Measurements from ENCODE around the gene SLC6A9. TPM values are rescaled to one million over a fixed set of nuclear protein-coding genes. Genes with fewer than 3 reads are reported as not detected.

Gene SLC6A9
- total and polyA plus RNA-seq, 2 donors (not counting 1 experiment from before 2014, with no cell fraction given): 0.28 to 5.5 TPM

- H3K27me3 ChIP-seq (replicated peaks in 1 of 4; ENCODE audit: control extremely low read depth in 1 of 4, control insufficient read depth in 3 of 4, insufficient read depth in 4 of 4, low read length in 3 of 4): no peaks in the 10 kb centered on the region
- no peak for DNase-seq
- 91% methylated on average over 10 of the region's 14 CpGs for WGBS (ENCODE audit: insufficient coverage)
- TF ChIP-seq CTCF (IDR thresholded peaks at IDR 0.05): peak; percentile 18
- TF ChIP-seq EZH2 (IDR thresholded peaks at IDR 0.05; ENCODE audit: borderline replicate concordance, insufficient read depth, low read depth, low read length, poor library complexity, severe bottlenecking): no peak
- intact Hi-C loops (cut with micrococcal nuclease): no loop called here
- no peaks in the 10 kb centered on the region for H3K79me2 ChIP-seq (ENCODE audit: control insufficient read depth, insufficient read depth, low read length)
- Mint-ChIP-seq H3K4me3 (no peak overlapping the region), H3K27me3 (no peaks in the 10 kb centered on the region), H3K9me3 (ENCODE audit: insufficient read depth) (no peaks in the 10 kb centered on the region), H3K4me1 (no peaks in the 10 kb centered on the region), H3K27ac (no peak overlapping the region)
- no peak overlapping the region for H3K4me2 ChIP-seq (replicated peaks; ENCODE audit: low read depth, low read length, poor library complexity, severe bottlenecking)
- no peak overlapping the region for H2AFZ ChIP-seq (ENCODE audit: insufficient read depth, low read depth, low read length, poor library complexity, severe bottlenecking)
- no peaks in the 10 kb centered on the region for H3K4me1 ChIP-seq (ENCODE audit: control insufficient read depth in 2 of 2, insufficient read depth in 2 of 2, low read length in 2 of 2)
- no peaks in the 10 kb centered on the region for H3K9me3 ChIP-seq (ENCODE audit: control extremely low read depth in 1 of 3, control insufficient read depth in 2 of 3, insufficient read depth in 1 of 3, low read length in 2 of 3)
- CTCF ChIA-PET: interaction anchor here (0.7 to 6.0 kb wide), 6 partner anchors 31 to 46 kb away, joined by 3 to 89 read pairs (median 8); no protein-coding TSS in a partner anchor
- H4K20me1 ChIP-seq (ENCODE audit: control insufficient read depth, insufficient read depth, low read length, poor library complexity, severe bottlenecking): no peaks in the 10 kb centered on the region
- H3K9ac ChIP-seq (ENCODE audit: low read length): no peak overlapping the region
- POLR2A ChIA-PET: no interaction called here
- H3K27ac ChIP-seq (ENCODE audit: low read length in 2 of 2): no peak overlapping the region
- H3K36me3 ChIP-seq (replicated peaks in 1 of 2; ENCODE audit: control extremely low read depth in 1 of 2, control insufficient read depth in 1 of 2, extremely low read depth in 1 of 2, insufficient read depth in 2 of 2, low read length in 1 of 2): no peaks in the 10 kb centered on the region
- ATAC-seq (ENCODE audit: low read depth): no peak
- H3K4me3 ChIP-seq (ENCODE audit: control extremely low read depth in 1 of 5, extremely low read depth in 1 of 5, insufficient read depth in 1 of 5, low read depth in 2 of 5, low read length in 4 of 5): no peak overlapping the region
These were observed 28.6 kb downstream of the SLC6A9 start for GRCh38 chr1:44002606-44003157.

DNA sequence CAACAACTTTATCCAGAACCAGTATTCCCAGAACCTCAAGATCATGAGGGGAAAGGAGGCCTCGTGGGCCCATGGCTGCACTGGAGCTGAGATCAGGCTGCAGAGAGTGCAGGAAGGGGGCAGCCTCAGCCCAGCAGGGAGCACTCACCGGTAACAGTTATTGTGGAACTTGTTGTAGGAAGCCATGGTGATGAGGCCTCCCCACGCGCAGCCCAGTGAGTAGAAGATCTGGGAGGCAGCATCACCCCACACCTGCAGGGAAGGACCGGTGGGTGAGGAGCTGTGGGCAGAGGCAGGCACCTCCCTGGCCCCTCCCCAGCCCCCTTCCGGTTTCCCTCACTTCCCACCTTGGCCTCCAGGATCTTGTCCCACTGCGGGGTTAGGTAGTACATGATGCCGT lies 29.1 kb downstream of the SLC6A9 start:
- ATAC-seq (ENCODE audit: low read depth) (no peak), DNase-seq (no peak)
- Histone ChIP-seq H3K27me3 (replicated peaks in 1 of 4; ENCODE audit: control extremely low read depth in 1 of 4, control insufficient read depth in 3 of 4, insufficient read depth in 4 of 4, low read length in 3 of 4) (no peaks in the 10 kb centered on the region), H4K20me1 (ENCODE audit: control insufficient read depth, insufficient read depth, low read length, poor library complexity, severe bottlenecking) (no peaks in the 10 kb centered on the region), H3K9ac (ENCODE audit: low read length) (no peak overlapping the region), H3K79me2 (ENCODE audit: control insufficient read depth, insufficient read depth, low read length) (no peaks in the 10 kb centered on the region), H3K4me3 (ENCODE audit: control extremely low read depth in 1 of 5, extremely low read depth in 1 of 5, insufficient read depth in 1 of 5, low read depth in 2 of 5, low read length in 4 of 5) (no peak overlapping the region), H3K27ac (ENCODE audit: low read length in 2 of 2) (no peak overlapping the region), H3K4me2 (replicated peaks; ENCODE audit: low read depth, low read length, poor library complexity, severe bottlenecking) (no peak overlapping the region), H2AFZ (ENCODE audit: insufficient read depth, low read depth, low read length, poor library complexity, severe bottlenecking) (no peak overlapping the region), H3K4me1 (ENCODE audit: control insufficient read depth in 2 of 2, insufficient read depth in 2 of 2, low read length in 2 of 2) (no peaks in the 10 kb centered on the region), H3K9me3 (ENCODE audit: control extremely low read depth in 1 of 3, control insufficient read depth in 2 of 3, insufficient read depth in 1 of 3, low read length in 2 of 3) (no peaks in the 10 kb centered on the region), H3K36me3 (replicated peaks in 1 of 2; ENCODE audit: control extremely low read depth in 1 of 2, control insufficient read depth in 1 of 2, extremely low read depth in 1 of 2, insufficient read depth in 2 of 2, low read length in 1 of 2) (no peaks in the 10 kb centered on the region)
- H3K9me3 Mint-ChIP-seq (ENCODE audit: insufficient read depth): no peaks in the 10 kb centered on the region
- CTCF ChIA-PET: interaction anchor here (0.7 to 6.0 kb wide), 4 partner anchors 33 to 46 kb away, joined by 3 to 67 read pairs (median 8); no protein-coding TSS in a partner anchor
- intact Hi-C loops (cut with micrococcal nuclease): no loop called here
- no peaks in the 10 kb centered on the region for H3K27me3 Mint-ChIP-seq
- H3K27ac Mint-ChIP-seq: no peak overlapping the region
- 95% methylated on average over 8 of the region's 8 CpGs for whole genome bisulfite sequencing (ENCODE audit: insufficient coverage)
- no peak for TF ChIP-seq EZH2 (IDR thresholded peaks at IDR 0.05; ENCODE audit: borderline replicate concordance, insufficient read depth, low read depth, low read length, poor library complexity, severe bottlenecking)
- TF ChIP-seq CTCF (IDR thresholded peaks at IDR 0.05): no peak
- POLR2A ChIA-PET: no interaction called here
- H3K4me1 Mint-ChIP-seq: no peaks in the 10 kb centered on the region
- no peak overlapping the region for H3K4me3 Mint-ChIP-seq

All from B cell (primary cell).